ENCODE measurements around the gene PPP1R8. TPM values are rescaled to one million over a fixed set of nuclear protein-coding genes. Genes with fewer than 3 reads are reported as not detected.
"Not testable (repeated sequence)": the region's sequence is repeated elsewhere in the genome, so short reads cannot be mapped to it uniquely, and the experiment has no call there.

The PPP1R8 gene
- total and polyA plus RNA-seq, 12 donors: 16.9 to 63.5 (median 30.4) TPM

DNA sequence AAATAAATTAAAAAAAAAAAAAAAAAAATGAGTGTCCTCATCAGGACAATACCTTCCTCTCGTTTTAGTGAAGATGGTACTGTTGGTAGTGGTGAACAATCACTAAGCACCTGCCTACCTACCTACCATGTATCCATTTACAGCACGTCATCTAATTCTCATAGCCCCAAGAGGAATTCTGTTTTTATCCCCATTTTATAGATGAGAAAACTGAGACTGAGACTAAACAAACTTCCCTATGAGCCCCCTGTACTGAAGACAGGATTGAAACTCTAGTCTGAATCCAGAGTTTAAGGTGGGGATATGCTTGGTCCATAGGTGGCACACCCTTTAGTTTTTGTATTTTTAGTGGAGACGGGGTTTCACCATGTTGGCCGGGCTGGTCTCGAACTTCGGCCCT, 24.5 kb downstream of the PPP1R8 start:
- H3K27me3 ChIP-seq: no peaks in the 10 kb centered on the region
- DNase-seq: no peak
- WGBS, 4 donors: 79 to 89% (median 86%) methylated on average over 6 of the region's 6 CpGs
- H3K9me3 ChIP-seq (replicated peaks in 1 of 3): no peaks in the 10 kb centered on the region
- H3K4me3 ChIP-seq: no peak overlapping the region
- H3K36me3 ChIP-seq (replicated peaks in 1 of 2): peaks cover 0 to 17% of the 10 kb centered on the region in 2 donors
- intact Hi-C loops (cut with DNase I): loop anchor here (5.0 kb wide), 2 partner anchors 122 to 352 kb away; no protein-coding TSS in a partner anchor
- H3K4me1 ChIP-seq (replicated peaks in 1 of 2): peaks cover 6% of the 10 kb centered on the region in 2 donors
- TF ChIP-seq, protein P1, sequence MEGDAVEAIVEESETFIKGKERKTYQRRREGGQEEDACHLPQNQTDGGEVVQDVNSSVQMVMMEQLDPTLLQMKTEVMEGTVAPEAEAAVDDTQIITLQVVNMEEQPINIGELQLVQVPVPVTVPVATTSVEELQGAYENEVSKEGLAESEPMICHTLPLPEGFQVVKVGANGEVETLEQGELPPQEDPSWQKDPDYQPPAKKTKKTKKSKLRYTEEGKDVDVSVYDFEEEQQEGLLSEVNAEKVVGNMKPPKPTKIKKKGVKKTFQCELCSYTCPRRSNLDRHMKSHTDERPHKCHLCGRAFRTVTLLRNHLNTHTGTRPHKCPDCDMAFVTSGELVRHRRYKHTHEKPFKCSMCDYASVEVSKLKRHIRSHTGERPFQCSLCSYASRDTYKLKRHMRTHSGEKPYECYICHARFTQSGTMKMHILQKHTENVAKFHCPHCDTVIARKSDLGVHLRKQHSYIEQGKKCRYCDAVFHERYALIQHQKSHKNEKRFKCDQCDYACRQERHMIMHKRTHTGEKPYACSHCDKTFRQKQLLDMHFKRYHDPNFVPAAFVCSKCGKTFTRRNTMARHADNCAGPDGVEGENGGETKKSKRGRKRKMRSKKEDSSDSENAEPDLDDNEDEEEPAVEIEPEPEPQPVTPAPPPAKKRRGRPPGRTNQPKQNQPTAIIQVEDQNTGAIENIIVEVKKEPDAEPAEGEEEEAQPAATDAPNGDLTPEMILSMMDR (IDR thresholded peaks at IDR 0.05): no peak
- no peak for TF ChIP-seq POLR2A (IDR thresholded peaks at IDR 0.05)
- no peak overlapping the region for H3K27ac ChIP-seq

GRCh38 chr1:27856561-27857343, 26.2 kb downstream of the PPP1R8 start:
- WGBS, 4 donors: 59 to 67% (median 65%) methylated on average over 10 to 12 of the region's 12 CpGs
- Histone ChIP-seq H3K4me3 (no peak overlapping the region), H3K9me3 (replicated peaks in 1 of 3) (no peaks in the 10 kb centered on the region), H3K36me3 (replicated peaks in 1 of 2) (peaks cover 0 to under 1% of the 10 kb centered on the region in 2 donors), H3K27ac (no peak overlapping the region), H3K4me1 (replicated peaks in 1 of 2) (peaks cover 6% of the 10 kb centered on the region in 2 donors), H3K27me3 (no peaks in the 10 kb centered on the region)
- DNase-seq: no peak
- intact Hi-C loops (cut with DNase I): loop anchor here (2.0 to 5.0 kb wide), 3 partner anchors 121 to 351 kb away; no protein-coding TSS in a partner anchor
- TF ChIP-seq, protein P1 (IDR thresholded peaks at IDR 0.05): no peak
- no peak for TF ChIP-seq POLR2A (IDR thresholded peaks at IDR 0.05)

- H3K4me3 ChIP-seq; H3K27ac ChIP-seq; DNase-seq; H3K9me3 ChIP-seq (replicated peaks in 1 of 3); H3K36me3 ChIP-seq (replicated peaks in 1 of 2); H3K27me3 ChIP-seq; H3K4me1 ChIP-seq (replicated peaks in 1 of 2): not testable (repeated sequence)
- WGBS, 4 donors: 52 to 80% (median 57%) methylated on average over 7 to 11 of the region's 11 CpGs
- intact Hi-C loops (cut with DNase I): loop anchor here (2.0 to 5.0 kb wide), 3 partner anchors 120 to 350 kb away; no protein-coding TSS in a partner anchor
Observed at GRCh38 chr1:27857552-27857951, 27.0 kb downstream of the PPP1R8 start.

DNA sequence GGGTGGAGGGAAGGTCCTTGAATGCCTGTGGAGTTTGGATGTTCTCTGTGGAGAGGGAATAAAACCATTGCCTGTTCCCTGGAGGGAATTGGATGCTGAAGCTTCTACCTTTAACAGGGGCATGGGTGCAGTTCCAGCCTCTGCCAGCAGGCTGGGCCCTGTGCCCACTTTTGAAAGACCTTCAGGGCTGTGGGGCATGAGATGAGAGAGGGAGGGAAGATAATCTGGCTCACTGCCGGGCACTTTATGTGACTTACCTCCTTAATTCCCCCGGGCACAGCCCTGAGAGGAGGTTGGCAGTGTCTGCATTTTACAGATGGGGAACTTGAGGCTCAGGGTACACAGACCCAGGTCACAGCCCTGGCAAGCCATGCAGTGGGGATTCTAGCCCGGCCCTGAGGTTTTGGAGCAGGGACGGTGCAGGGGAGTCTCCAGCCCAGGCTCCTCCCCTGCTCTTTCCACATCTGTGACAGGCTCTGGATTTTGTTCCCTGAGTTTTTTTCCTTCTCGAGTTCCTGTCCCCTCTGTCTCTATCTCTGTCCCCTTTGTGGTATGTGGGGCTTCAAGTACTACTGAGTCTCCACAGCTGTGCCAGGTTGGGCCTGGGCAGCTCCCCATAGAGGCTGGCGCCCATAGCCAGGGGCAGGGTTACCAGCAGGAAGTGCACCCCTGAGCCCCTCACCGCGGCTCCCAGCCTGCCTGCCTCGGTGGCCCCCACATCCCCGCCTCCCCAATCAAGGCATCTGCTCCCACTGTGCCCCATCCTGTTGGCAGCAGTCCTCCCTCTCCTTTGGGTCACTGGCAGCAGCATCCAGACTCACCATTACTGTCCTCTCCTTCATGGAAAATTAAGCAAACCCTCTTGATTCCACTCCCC, 27.7 kb downstream of the PPP1R8 start:
- 24 to 40% (median 32%) methylated on average over 8 to 10 of the region's 10 CpGs for WGBS, 4 donors
- Histone ChIP-seq H3K4me3 (no peak overlapping the region), H3K4me1 (replicated peaks in 1 of 2) (peaks cover 7 to 10% of the 10 kb centered on the region in 2 donors), H3K27me3 (no peaks in the 10 kb centered on the region), H3K27ac (peak overlapping the region in 2 of 5 donors; percentile 40 to 57), H3K36me3 (replicated peaks in 1 of 2) (no peaks in the 10 kb centered on the region), H3K9me3 (replicated peaks in 1 of 3) (no peaks in the 10 kb centered on the region)
- intact Hi-C loops (cut with DNase I): loop anchor here (5.0 kb wide), 2 partner anchors 119 to 349 kb away; no protein-coding TSS in a partner anchor
- peak; percentile 82 to 97 (median 89) for DNase-seq
- TF ChIP-seq POLR2A (IDR thresholded peaks at IDR 0.05): no peak
- TF ChIP-seq, protein P1 (IDR thresholded peaks at IDR 0.05): peak; percentile 94 to 98 (median 95)

Measured in adrenal gland (tissue), 12 donors.